Measurements from ENCODE around the gene MS4A15. TPM values are rescaled to one million over a fixed set of nuclear protein-coding genes. Genes with fewer than 3 reads are reported as not detected.

Gene MS4A15
- total RNA-seq, 1 donor from 2014 or later, result not detected

- H3K4me3 ChIP-seq (ENCODE audit: low read depth, low read length), result no peak overlapping the region
- no peaks in the 10 kb centered on the region for H3K27me3 ChIP-seq (ENCODE audit: control insufficient read depth, insufficient read depth, low read length)
- DNase-seq (ENCODE audit: low read depth) (no peak), FAIRE-seq (no peak)
- no peaks in the 10 kb centered on the region for H3K36me3 ChIP-seq (ENCODE audit: control insufficient read depth, insufficient read depth, low read length)
- TF ChIP-seq, protein P1, sequence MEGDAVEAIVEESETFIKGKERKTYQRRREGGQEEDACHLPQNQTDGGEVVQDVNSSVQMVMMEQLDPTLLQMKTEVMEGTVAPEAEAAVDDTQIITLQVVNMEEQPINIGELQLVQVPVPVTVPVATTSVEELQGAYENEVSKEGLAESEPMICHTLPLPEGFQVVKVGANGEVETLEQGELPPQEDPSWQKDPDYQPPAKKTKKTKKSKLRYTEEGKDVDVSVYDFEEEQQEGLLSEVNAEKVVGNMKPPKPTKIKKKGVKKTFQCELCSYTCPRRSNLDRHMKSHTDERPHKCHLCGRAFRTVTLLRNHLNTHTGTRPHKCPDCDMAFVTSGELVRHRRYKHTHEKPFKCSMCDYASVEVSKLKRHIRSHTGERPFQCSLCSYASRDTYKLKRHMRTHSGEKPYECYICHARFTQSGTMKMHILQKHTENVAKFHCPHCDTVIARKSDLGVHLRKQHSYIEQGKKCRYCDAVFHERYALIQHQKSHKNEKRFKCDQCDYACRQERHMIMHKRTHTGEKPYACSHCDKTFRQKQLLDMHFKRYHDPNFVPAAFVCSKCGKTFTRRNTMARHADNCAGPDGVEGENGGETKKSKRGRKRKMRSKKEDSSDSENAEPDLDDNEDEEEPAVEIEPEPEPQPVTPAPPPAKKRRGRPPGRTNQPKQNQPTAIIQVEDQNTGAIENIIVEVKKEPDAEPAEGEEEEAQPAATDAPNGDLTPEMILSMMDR (IDR thresholded peaks at IDR 0.05; ENCODE audit: insufficient read depth, low read length, severe bottlenecking), result no peak
These were observed 37.9 kb upstream of the MS4A15 start for GRCh38 chr11:60718524-60719316.

- FAIRE-seq, result no peak
- no peak overlapping the region for H3K4me3 ChIP-seq (ENCODE audit: low read depth, low read length)
- TF ChIP-seq, protein P1 (IDR thresholded peaks at IDR 0.05; ENCODE audit: insufficient read depth, low read length, severe bottlenecking), result no peak
- no peaks in the 10 kb centered on the region for H3K27me3 ChIP-seq (ENCODE audit: control insufficient read depth, insufficient read depth, low read length)
- DNase-seq (ENCODE audit: low read depth), result no peak
- H3K36me3 ChIP-seq (ENCODE audit: control insufficient read depth, insufficient read depth, low read length), result no peaks in the 10 kb centered on the region
These were observed 37.3 kb upstream of the MS4A15 start for GRCh38 chr11:60719391-60719790.

DNA sequence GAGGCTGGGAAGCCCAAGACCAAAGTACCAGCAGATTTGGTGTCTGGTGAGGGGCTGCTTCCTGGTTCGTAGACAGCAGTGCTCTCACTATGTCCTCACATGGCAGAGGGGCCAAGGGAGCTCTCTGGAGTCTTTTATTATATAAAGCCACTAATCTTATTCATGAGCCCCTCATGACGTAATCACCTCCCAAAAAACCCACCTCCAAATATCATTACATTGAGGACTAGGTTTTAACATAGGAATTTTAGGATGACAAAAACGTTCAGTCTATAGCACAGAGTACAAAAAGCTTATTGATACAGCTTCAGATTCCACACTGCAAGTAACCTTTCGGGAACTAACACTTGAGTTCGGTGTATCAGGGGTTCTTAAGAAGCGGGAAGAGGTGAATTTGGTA is 36.2 kb upstream of the MS4A15 start:
- no peak for DNase-seq (ENCODE audit: low read depth)
- no peak overlapping the region for H3K4me3 ChIP-seq (ENCODE audit: low read depth, low read length)
- no peak for FAIRE-seq
- TF ChIP-seq, protein P1 (IDR thresholded peaks at IDR 0.05; ENCODE audit: insufficient read depth, low read length, severe bottlenecking), result no peak
- no peaks in the 10 kb centered on the region for H3K27me3 ChIP-seq (ENCODE audit: control insufficient read depth, insufficient read depth, low read length)
- H3K36me3 ChIP-seq (ENCODE audit: control insufficient read depth, insufficient read depth, low read length), result no peaks in the 10 kb centered on the region

- no peaks in the 10 kb centered on the region for H3K27me3 ChIP-seq (ENCODE audit: control insufficient read depth, insufficient read depth, low read length)
These were observed 32.2 kb upstream of the MS4A15 start, which contains the start of gene MS4A18 for GRCh38 chr11:60724420-60724819. Gene MS4A18, plus strand, starts transcription at chr11:60724720.

DNA sequence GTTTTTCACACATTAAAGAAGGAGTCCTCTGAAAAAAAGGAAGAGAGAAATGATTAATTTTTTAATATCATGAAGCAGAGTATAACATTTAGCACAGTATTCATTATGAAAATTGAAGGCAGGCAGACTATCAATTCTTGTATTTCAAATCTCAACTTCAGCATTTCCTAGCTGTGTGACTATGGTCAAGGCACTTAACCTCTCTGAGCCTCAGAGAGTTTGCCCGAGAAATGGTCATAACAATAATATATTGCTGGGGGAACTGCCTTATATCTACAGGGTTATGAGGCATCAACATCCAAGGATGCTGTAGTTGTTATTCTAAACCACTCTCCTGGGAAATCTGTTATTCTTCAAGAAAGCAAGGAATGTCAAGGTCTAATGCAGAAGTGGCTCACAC is 31.1 kb upstream of the MS4A15 start:
- Histone ChIP-seq H3K4me3 (ENCODE audit: low read depth, low read length) (no peak overlapping the region), H3K36me3 (ENCODE audit: control insufficient read depth, insufficient read depth, low read length) (no peaks in the 10 kb centered on the region), H3K27me3 (ENCODE audit: control insufficient read depth, insufficient read depth, low read length) (no peaks in the 10 kb centered on the region)
- FAIRE-seq, result no peak
- TF ChIP-seq, protein P1 (IDR thresholded peaks at IDR 0.05; ENCODE audit: insufficient read depth, low read length, severe bottlenecking), result no peak
- DNase-seq (ENCODE audit: low read depth), result no peak

More at GRCh38 chr11:60724420-60724819, 32.2 kb upstream of the MS4A15 start, which contains the start of gene MS4A18:
- DNase-seq (ENCODE audit: low read depth), result no peak
- Histone ChIP-seq H3K36me3 (ENCODE audit: control insufficient read depth, insufficient read depth, low read length) (no peaks in the 10 kb centered on the region), H3K4me3 (ENCODE audit: low read depth, low read length) (no peak within 1 kb of the TSS)
- FAIRE-seq, result no peak
- TF ChIP-seq, protein P1 (IDR thresholded peaks at IDR 0.05; ENCODE audit: insufficient read depth, low read length, severe bottlenecking), result no peak

Data from bronchial epithelial cell (primary cell).